WTC11 (cell line): ENCODE results near the gene AMMECR1.

Experiments
- TEAD4 ChIP-seq: sonication (generic); formaldehyde crosslinking; IDR thresholded peaks from 2 replicates; pipeline ENCODE4 v1.8.0; 2022; ENCODE audit warnings: mild to moderate bottlenecking, missing genetic modification reagents
- TF ChIP-seq, protein P1 (sequence below): sonication (generic); formaldehyde crosslinking; IDR thresholded peaks from 2 replicates; pipeline ENCODE4 v1.8.1; 2023; ENCODE audit warnings: mild to moderate bottlenecking, missing genetic modification reagents, moderate library complexity
- TF ChIP-seq, protein P2 (sequence below): fragments of 200-600 bp; IDR thresholded peaks from 2 replicates; pipeline ENCODE4 v1.8.0; 2022; ENCODE audit warnings: antibody characterized with exemption

GRCh38 chrX:110341189-110342035 lies 23.5 kb upstream of the AMMECR1 start:
- TF ChIP-seq, protein P1, sequence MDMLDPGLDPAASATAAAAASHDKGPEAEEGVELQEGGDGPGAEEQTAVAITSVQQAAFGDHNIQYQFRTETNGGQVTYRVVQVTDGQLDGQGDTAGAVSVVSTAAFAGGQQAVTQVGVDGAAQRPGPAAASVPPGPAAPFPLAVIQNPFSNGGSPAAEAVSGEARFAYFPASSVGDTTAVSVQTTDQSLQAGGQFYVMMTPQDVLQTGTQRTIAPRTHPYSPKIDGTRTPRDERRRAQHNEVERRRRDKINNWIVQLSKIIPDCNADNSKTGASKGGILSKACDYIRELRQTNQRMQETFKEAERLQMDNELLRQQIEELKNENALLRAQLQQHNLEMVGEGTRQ (CRISPR knock-in tag), result no peak
- no peak for TF ChIP-seq TEAD4
- TF ChIP-seq, protein P2, sequence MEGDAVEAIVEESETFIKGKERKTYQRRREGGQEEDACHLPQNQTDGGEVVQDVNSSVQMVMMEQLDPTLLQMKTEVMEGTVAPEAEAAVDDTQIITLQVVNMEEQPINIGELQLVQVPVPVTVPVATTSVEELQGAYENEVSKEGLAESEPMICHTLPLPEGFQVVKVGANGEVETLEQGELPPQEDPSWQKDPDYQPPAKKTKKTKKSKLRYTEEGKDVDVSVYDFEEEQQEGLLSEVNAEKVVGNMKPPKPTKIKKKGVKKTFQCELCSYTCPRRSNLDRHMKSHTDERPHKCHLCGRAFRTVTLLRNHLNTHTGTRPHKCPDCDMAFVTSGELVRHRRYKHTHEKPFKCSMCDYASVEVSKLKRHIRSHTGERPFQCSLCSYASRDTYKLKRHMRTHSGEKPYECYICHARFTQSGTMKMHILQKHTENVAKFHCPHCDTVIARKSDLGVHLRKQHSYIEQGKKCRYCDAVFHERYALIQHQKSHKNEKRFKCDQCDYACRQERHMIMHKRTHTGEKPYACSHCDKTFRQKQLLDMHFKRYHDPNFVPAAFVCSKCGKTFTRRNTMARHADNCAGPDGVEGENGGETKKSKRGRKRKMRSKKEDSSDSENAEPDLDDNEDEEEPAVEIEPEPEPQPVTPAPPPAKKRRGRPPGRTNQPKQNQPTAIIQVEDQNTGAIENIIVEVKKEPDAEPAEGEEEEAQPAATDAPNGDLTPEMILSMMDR, result no peak
